ENCODE data around the gene CCDC178.

DNA sequence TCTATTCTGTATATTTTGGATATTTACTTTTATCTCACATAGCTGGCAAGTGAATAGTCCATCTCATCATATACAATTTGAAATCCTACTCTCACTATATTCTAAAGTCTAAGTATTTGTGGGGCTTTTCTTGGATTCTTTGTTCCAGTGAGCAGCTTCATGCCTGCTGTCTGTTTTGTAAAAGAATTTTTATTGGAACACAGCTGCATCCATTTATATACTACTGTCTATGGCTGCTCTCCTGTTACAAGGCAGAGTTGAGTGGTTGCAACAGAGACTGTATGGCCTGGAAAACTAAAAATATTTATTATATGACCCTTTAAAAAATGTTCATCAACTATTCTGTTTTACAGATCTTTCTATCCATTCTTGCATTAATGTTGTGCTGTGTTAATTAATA, 474.4 kb downstream of the CCDC178 start:
- TF ChIP-seq, protein P1, sequence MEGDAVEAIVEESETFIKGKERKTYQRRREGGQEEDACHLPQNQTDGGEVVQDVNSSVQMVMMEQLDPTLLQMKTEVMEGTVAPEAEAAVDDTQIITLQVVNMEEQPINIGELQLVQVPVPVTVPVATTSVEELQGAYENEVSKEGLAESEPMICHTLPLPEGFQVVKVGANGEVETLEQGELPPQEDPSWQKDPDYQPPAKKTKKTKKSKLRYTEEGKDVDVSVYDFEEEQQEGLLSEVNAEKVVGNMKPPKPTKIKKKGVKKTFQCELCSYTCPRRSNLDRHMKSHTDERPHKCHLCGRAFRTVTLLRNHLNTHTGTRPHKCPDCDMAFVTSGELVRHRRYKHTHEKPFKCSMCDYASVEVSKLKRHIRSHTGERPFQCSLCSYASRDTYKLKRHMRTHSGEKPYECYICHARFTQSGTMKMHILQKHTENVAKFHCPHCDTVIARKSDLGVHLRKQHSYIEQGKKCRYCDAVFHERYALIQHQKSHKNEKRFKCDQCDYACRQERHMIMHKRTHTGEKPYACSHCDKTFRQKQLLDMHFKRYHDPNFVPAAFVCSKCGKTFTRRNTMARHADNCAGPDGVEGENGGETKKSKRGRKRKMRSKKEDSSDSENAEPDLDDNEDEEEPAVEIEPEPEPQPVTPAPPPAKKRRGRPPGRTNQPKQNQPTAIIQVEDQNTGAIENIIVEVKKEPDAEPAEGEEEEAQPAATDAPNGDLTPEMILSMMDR (conservative IDR thresholded peaks at IDR 0.05) = no peak
- TF ChIP-seq ZFX (IDR thresholded peaks at IDR 0.05) = no peak
